Measurements from ENCODE around the gene NCAM1. TPM values are rescaled to one million over a fixed set of nuclear protein-coding genes. Genes with fewer than 3 reads are reported as not detected.

Gene NCAM1
- total and polyA plus RNA-seq, 12 donors = 38.7 to 181 (median 111) TPM

GRCh38 chr11:112972399-112973145, 11.4 kb downstream of the NCAM1 start:
- TF ChIP-seq CTCF (IDR thresholded peaks at IDR 0.05) (no peak), POLR2A (IDR thresholded peaks at IDR 0.05) (no peak)
- 52 to 72% (median 60%) methylated on average over 5 of the region's 5 CpGs for WGBS, 4 donors
- H3K36me3 ChIP-seq (replicated peaks in 1 of 2) = no peaks in the 10 kb centered on the region

GRCh38 chr11:112975051-112975450, 13.8 kb downstream of the NCAM1 start:
- Histone ChIP-seq H3K9me3 (replicated peaks in 1 of 3) (no peaks in the 10 kb centered on the region), H3K4me3 (no peak overlapping the region), H3K27ac (no peak overlapping the region), H3K4me1 (replicated peaks in 1 of 2) (peaks cover 0 to 13% of the 10 kb centered on the region in 2 donors), H3K36me3 (replicated peaks in 1 of 2) (no peaks in the 10 kb centered on the region), H3K27me3 (no peaks in the 10 kb centered on the region)
- 48 to 57% (median 52%) methylated on average over 4 of the region's 4 CpGs for WGBS, 4 donors
- TF ChIP-seq POLR2A (IDR thresholded peaks at IDR 0.05) = no peak
- TF ChIP-seq CTCF (IDR thresholded peaks at IDR 0.05) = no peak
- DNase-seq = no peak
- intact Hi-C loops (cut with DNase I) = no loop called here

More at GRCh38 chr11:112972399-112973145, 11.4 kb downstream of the NCAM1 start:
- intact Hi-C loops (cut with DNase I) = no loop called here
- peak overlapping the region in 2 of 5 donors; percentile 36 to 42 for H3K27ac ChIP-seq
- peak in 6 of 7 donors; percentile 26 to 66 (median 37) for DNase-seq
- H3K4me1 ChIP-seq (replicated peaks in 1 of 2) = peaks cover 0 to 13% of the 10 kb centered on the region in 2 donors
- H3K9me3 ChIP-seq (replicated peaks in 1 of 3) = no peaks in the 10 kb centered on the region
- no peak overlapping the region for H3K4me3 ChIP-seq
- H3K27me3 ChIP-seq = no peaks in the 10 kb centered on the region

- DNase-seq = no peak
Measured at GRCh38 chr11:112975493-112975892, 14.3 kb downstream of the NCAM1 start.

GRCh38 chr11:112977755-112978154, 16.5 kb downstream of the NCAM1 start:
- Histone ChIP-seq H3K27me3 (no peaks in the 10 kb centered on the region), H3K4me3 (no peak overlapping the region), H3K36me3 (replicated peaks in 1 of 2) (no peaks in the 10 kb centered on the region), H3K27ac (no peak overlapping the region), H3K9me3 (replicated peaks in 1 of 3) (no peaks in the 10 kb centered on the region), H3K4me1 (replicated peaks in 1 of 2) (peaks cover 0 to 7% of the 10 kb centered on the region in 2 donors)
- DNase-seq = peak in 3 of 7 donors; percentile 26 to 44 (median 40)
- TF ChIP-seq CTCF (IDR thresholded peaks at IDR 0.05) = no peak
- TF ChIP-seq POLR2A (IDR thresholded peaks at IDR 0.05) = no peak
- WGBS, 4 donors = 0 to 11% (median 6%) methylated on average over 1 of the region's 1 CpG
- intact Hi-C loops (cut with DNase I) = no loop called here

More at GRCh38 chr11:112975493-112975892, 14.3 kb downstream of the NCAM1 start:
- no peak overlapping the region for H3K4me3 ChIP-seq
- intact Hi-C loops (cut with DNase I) = no loop called here
- no peaks in the 10 kb centered on the region for H3K36me3 ChIP-seq (replicated peaks in 1 of 2)
- TF ChIP-seq POLR2A (IDR thresholded peaks at IDR 0.05) = no peak
- TF ChIP-seq CTCF (IDR thresholded peaks at IDR 0.05) = no peak
- H3K9me3 ChIP-seq (replicated peaks in 1 of 3) = no peaks in the 10 kb centered on the region
- peaks cover 0 to 13% of the 10 kb centered on the region in 2 donors for H3K4me1 ChIP-seq (replicated peaks in 1 of 2)
- no peaks in the 10 kb centered on the region for H3K27me3 ChIP-seq
- H3K27ac ChIP-seq = no peak overlapping the region
- WGBS, 4 donors = 34 to 52% (median 45%) methylated on average over 2 of the region's 2 CpGs
